WTC11 (cell line): ENCODE measurements around the gene NUP210L. TPM values are rescaled to one million over a fixed set of nuclear protein-coding genes. Genes with fewer than 3 reads are reported as not detected.

Experiments
- ATAC-seq: fragments of 200-7000 bp; cut with Tn5 transposase; 2 replicates; pipeline ENCODE4 v1.10.0; 2021; ENCODE audit warnings: mild to moderate bottlenecking, moderate library complexity
- CTCF ChIA-PET: fragments of 300-600 bp; sonication (Branson Sonifier 250); formaldehyde crosslinking; loops from one replicate; lab custom pipeline; 2021; ENCODE audit warnings: antibody characterized with exemption; lab: Charles Lee
- POLR2A ChIA-PET: fragments of 350-600 bp; sonication (Branson Sonifier 250); formaldehyde crosslinking; loops from one replicate; lab custom pipeline; 2021; ENCODE audit warnings: antibody characterized with exemption; lab: Charles Lee
- DNase-seq: peaks from one replicate; pipeline ENCODE4 v3.0.0; 2021; ENCODE audit warnings: low spot score
- H3K27ac Mint-ChIP-seq: 2 replicates; pipeline ENCODE4 v1.8.0; 2021; ENCODE audit warnings: mixed read lengths
- H3K27me3 Mint-ChIP-seq: 2 replicates; pipeline ENCODE4 v1.8.0; 2021; ENCODE audit warnings: low read depth, mild to moderate bottlenecking, moderate library complexity, mixed read lengths
- H3K36me3 Mint-ChIP-seq: 2 replicates; pipeline ENCODE4 v1.8.0; 2021; ENCODE audit warnings: mixed read lengths
- H3K4me1 Mint-ChIP-seq: 2 replicates; pipeline ENCODE4 v1.8.0; 2022; ENCODE audit warnings: mixed read lengths
- H3K4me3 Mint-ChIP-seq: 2 replicates; pipeline ENCODE4 v1.8.0; 2021; ENCODE audit warnings: mild to moderate bottlenecking, moderate library complexity, mixed read lengths
- H3K9me3 Mint-ChIP-seq: 2 replicates; pipeline ENCODE4 v1.8.0; 2021; ENCODE audit warnings: mixed read lengths
- CBFB ChIP-seq: sonication (generic); formaldehyde crosslinking; IDR thresholded peaks from 2 replicates; pipeline ENCODE4 v1.8.1; 2022; ENCODE audit warnings: mild to moderate bottlenecking, low read depth, missing genetic modification reagents
- ETV6 ChIP-seq: sonication (generic); formaldehyde crosslinking; IDR thresholded peaks from 2 replicates; pipeline ENCODE4 v1.8.1; 2022; ENCODE audit warnings: mild to moderate bottlenecking, missing genetic modification reagents
- JUN ChIP-seq: sonication (generic); formaldehyde crosslinking; IDR thresholded peaks from 2 replicates; pipeline ENCODE4 v1.8.0; 2023; ENCODE audit warnings: mild to moderate bottlenecking, missing genetic modification reagents
- NFE2L1 ChIP-seq: sonication (generic); formaldehyde crosslinking; IDR thresholded peaks from 2 replicates; pipeline ENCODE4 v1.8.1; 2023; ENCODE audit warnings: missing genetic modification reagents
- NR1H2 ChIP-seq: sonication (generic); formaldehyde crosslinking; IDR thresholded peaks from 2 replicates; pipeline ENCODE4 v1.9.0; 2021; ENCODE audit warnings: mild to moderate bottlenecking, moderate library complexity, missing genetic modification reagents
- SMAD4 ChIP-seq: sonication (generic); formaldehyde crosslinking; IDR thresholded peaks from 2 replicates; pipeline ENCODE4 v1.8.0; 2022; ENCODE audit warnings: mild to moderate bottlenecking, missing genetic modification reagents
- TP53 ChIP-seq: sonication (generic); formaldehyde crosslinking; IDR thresholded peaks from 2 replicates; pipeline ENCODE4 v1.8.1; 2023; ENCODE audit warnings: mild to moderate bottlenecking, missing genetic modification reagents
- ZNF263 ChIP-seq: sonication (generic); formaldehyde crosslinking; IDR thresholded peaks from 2 replicates; pipeline ENCODE4 v1.8.1; 2022; ENCODE audit warnings: low read depth, mild to moderate bottlenecking, moderate library complexity, missing genetic modification reagents
- ZNF416 ChIP-seq: fragments of 250-450 bp; sonication (Bioruptor Pico); IDR thresholded peaks from 2 replicates; pipeline ENCODE4 v1.9.0; 2021; ENCODE audit warnings: mild to moderate bottlenecking, inconsistent platforms
- total RNA-seq: library from RNA; stranded (reverse); gene quantifications from 3 replicates; pipeline ENCODE4 v1.2.3, GENCODE V29; 2021
- TF ChIP-seq, protein P1 (sequence below): fragments of 250-450 bp; sonication (Bioruptor Pico); conservative IDR thresholded peaks from 2 replicates; pipeline ENCODE4 v1.9.0; 2021; ENCODE audit warnings: mild to moderate bottlenecking
- TF ChIP-seq, protein P2 (sequence below): sonication (generic); formaldehyde crosslinking; IDR thresholded peaks from 2 replicates; pipeline ENCODE4 v1.8.0; 2022; ENCODE audit warnings: mild to moderate bottlenecking, missing genetic modification reagents
- TF ChIP-seq, protein P3 (sequence below): sonication (generic); formaldehyde crosslinking; IDR thresholded peaks from 2 replicates; pipeline ENCODE4 v1.8.1; 2022; ENCODE audit warnings: low read depth, mild to moderate bottlenecking, moderate library complexity, missing genetic modification reagents, borderline replicate concordance
- TF ChIP-seq, protein P4 (sequence below): fragments of 250-450 bp; sonication (Bioruptor Pico); IDR thresholded peaks from 2 replicates; pipeline ENCODE4 v2.1.2; 2022; ENCODE audit warnings: mild to moderate bottlenecking, moderate library complexity
- TF ChIP-seq, protein P5 (sequence below): sonication (generic); formaldehyde crosslinking; IDR thresholded peaks from 2 replicates; pipeline ENCODE4 v1.8.0; 2023; ENCODE audit warnings: missing genetic modification reagents, mild to moderate bottlenecking, borderline replicate concordance

Gene NUP210L
- total RNA-seq, 1 experiment from 2014 or later = 0.02 TPM

DNA sequence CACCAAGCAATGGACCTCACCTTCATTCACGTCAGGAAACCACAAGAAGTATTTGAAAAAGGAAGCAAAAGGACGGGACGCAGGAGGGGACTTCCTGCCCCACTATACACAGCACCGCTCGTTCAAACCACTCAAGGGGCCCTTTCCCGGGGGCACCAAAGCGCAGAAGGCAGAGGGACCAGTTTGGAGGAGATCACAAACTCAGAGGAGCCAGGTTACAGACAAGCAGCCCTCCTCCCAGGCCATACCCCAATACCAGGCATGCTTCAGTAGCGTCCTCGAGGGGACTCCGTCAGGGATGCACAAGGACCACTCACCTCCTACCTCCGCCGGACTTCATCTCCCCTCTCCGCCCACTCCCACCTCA is 197.1 kb downstream of the NUP210L start:
- peaks cover 34% of the 10 kb centered on the region for H3K36me3 Mint-ChIP-seq
- ATAC-seq = peak; percentile 5
- CTCF ChIA-PET = interaction anchor here (1.5 to 3.1 kb wide), 3 partner anchors 9 to 29 kb away, joined by 5 to 12 read pairs (median 11); partner anchors contain the start of genes CREB3L4, DENND4B and RAB13
- peak overlapping the region; percentile 93 for H3K27ac Mint-ChIP-seq
- TF ChIP-seq ZNF416 (CRISPR knock-in tag) (0 out of 2 replicates have a peak, but pooled peaks have one; percentile 6), JUN (no peak)
- TF ChIP-seq, all 79 proteins: peak for 1
- Mint-ChIP-seq H3K4me3 (peak overlapping the region; percentile 94), H3K9me3 (no peaks in the 10 kb centered on the region), H3K27me3 (no peaks in the 10 kb centered on the region), H3K4me1 (peaks cover 49% of the 10 kb centered on the region)
- no peak for DNase-seq
- POLR2A ChIA-PET = interaction anchor here (0.7 to 1.6 kb wide), 3 partner anchors 10 to 113 kb away, joined by 4 to 17 read pairs (median 5); partner anchors contain the start of genes CREB3L4 and DENND4B

DNA sequence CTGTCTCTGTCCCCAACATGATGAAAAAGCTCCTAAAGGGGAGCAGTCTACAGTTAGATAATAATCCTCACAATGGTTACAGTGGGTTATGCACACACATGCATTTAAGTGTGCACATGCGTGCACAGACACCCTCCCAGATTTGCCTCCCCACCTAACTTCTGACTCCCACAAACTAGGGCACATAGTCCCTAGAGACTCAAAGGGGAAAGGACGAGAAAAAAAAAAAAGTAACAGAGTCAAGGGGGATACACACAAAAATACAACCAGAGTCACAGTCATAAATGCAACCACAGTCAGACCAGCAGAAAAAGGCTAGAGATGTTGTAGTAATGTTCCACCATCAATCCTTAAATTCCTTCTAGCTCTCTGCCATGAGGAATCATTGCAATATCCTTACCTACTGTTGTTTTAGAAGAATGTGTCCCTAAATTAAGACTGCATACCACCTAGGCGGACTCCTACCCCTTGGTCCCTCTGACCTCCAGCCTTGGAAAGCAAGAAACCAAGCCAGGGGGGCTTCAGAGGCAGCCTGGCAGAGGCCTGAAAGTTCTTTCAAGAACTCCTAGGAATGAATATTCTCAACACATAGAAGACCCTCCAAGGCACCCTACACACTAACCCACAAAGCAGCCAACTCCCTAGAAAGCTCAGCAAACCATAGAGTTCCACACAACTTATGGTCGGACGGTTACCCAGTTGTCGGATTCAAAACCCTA is 197.7 kb downstream of the NUP210L start:
- CTCF ChIA-PET = interaction anchor here (0.6 to 3.1 kb wide), 5 partner anchors 10 to 160 kb away, joined by 4 to 15 read pairs (median 11); partner anchors contain the start of genes CREB3L4 and DENND4B
- no peak for ATAC-seq
- no peaks in the 10 kb centered on the region for H3K27me3 Mint-ChIP-seq

More for the DNA sequence above, 197.7 kb downstream of the NUP210L start:
- H3K27ac Mint-ChIP-seq = peak overlapping the region; percentile 93
- no peak for DNase-seq
- peaks cover 43% of the 10 kb centered on the region for H3K4me1 Mint-ChIP-seq
- no peak for TF ChIP-seq ZNF263 (CRISPR knock-in tag)
- TF ChIP-seq SMAD4 (CRISPR knock-in tag) = no peak
- TF ChIP-seq ETV6 (CRISPR knock-in tag) = no peak
- TF ChIP-seq, protein P1, sequence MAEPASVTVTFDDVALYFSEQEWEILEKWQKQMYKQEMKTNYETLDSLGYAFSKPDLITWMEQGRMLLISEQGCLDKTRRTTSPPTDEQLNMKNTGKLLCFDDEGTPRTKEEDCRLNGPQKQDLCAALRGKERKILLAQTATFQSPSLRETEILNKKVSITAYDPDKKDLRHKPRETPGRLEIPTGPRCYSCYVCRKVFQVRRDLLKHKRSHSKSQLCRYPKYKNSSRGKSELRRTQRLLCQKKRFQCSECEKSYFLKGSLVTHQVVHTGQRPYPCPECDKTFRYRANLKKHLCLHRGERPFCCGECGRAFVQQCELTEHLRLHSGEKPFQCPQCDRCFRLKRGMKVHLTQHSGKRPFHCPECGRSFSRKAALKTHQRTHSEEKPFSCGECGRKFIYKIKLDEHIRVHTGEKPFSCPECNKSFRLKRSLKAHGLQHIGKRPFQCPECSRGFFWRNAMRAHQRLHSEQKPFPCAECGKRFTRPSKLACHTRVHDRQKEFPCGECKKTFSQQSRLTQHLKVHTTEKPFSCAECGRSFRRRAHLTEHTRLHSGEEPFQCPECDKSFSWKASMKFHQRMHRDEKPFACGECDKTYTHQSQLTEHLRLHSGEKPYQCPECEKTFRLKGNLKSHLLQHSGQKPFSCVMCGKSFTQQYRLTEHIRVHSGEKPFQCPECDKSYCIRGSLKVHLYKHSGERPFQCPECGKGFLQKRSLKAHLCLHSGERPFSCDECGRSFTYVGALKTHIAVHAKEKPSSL = no peak
- TF ChIP-seq, protein P2, sequence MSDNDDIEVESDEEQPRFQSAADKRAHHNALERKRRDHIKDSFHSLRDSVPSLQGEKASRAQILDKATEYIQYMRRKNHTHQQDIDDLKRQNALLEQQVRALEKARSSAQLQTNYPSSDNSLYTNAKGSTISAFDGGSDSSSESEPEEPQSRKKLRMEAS (CRISPR knock-in tag) = no peak
- TF ChIP-seq, protein P3, sequence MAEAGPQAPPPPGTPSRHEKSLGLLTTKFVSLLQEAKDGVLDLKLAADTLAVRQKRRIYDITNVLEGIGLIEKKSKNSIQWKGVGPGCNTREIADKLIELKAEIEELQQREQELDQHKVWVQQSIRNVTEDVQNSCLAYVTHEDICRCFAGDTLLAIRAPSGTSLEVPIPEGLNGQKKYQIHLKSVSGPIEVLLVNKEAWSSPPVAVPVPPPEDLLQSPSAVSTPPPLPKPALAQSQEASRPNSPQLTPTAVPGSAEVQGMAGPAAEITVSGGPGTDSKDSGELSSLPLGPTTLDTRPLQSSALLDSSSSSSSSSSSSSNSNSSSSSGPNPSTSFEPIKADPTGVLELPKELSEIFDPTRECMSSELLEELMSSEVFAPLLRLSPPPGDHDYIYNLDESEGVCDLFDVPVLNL = no peak
- no peak for TF ChIP-seq NFE2L1 (CRISPR knock-in tag)
- TF ChIP-seq, protein P4, sequence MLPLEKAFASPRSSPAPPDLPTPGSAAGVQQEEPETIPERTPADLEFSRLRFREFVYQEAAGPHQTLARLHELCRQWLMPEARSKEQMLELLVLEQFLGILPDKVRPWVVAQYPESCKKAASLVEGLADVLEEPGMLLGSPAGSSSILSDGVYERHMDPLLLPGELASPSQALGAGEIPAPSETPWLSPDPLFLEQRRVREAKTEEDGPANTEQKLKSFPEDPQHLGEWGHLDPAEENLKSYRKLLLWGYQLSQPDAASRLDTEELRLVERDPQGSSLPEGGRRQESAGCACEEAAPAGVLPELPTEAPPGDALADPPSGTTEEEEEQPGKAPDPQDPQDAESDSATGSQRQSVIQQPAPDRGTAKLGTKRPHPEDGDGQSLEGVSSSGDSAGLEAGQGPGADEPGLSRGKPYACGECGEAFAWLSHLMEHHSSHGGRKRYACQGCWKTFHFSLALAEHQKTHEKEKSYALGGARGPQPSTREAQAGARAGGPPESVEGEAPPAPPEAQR (CRISPR knock-in tag) = no peak
- TF ChIP-seq NR1H2 = no peak
- TF ChIP-seq TP53 (CRISPR knock-in tag) = no peak
- TF ChIP-seq, protein P5, sequence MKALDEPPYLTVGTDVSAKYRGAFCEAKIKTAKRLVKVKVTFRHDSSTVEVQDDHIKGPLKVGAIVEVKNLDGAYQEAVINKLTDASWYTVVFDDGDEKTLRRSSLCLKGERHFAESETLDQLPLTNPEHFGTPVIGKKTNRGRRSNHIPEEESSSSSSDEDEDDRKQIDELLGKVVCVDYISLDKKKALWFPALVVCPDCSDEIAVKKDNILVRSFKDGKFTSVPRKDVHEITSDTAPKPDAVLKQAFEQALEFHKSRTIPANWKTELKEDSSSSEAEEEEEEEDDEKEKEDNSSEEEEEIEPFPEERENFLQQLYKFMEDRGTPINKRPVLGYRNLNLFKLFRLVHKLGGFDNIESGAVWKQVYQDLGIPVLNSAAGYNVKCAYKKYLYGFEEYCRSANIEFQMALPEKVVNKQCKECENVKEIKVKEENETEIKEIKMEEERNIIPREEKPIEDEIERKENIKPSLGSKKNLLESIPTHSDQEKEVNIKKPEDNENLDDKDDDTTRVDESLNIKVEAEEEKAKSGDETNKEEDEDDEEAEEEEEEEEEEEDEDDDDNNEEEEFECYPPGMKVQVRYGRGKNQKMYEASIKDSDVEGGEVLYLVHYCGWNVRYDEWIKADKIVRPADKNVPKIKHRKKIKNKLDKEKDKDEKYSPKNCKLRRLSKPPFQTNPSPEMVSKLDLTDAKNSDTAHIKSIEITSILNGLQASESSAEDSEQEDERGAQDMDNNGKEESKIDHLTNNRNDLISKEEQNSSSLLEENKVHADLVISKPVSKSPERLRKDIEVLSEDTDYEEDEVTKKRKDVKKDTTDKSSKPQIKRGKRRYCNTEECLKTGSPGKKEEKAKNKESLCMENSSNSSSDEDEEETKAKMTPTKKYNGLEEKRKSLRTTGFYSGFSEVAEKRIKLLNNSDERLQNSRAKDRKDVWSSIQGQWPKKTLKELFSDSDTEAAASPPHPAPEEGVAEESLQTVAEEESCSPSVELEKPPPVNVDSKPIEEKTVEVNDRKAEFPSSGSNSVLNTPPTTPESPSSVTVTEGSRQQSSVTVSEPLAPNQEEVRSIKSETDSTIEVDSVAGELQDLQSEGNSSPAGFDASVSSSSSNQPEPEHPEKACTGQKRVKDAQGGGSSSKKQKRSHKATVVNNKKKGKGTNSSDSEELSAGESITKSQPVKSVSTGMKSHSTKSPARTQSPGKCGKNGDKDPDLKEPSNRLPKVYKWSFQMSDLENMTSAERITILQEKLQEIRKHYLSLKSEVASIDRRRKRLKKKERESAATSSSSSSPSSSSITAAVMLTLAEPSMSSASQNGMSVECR (CRISPR knock-in tag) = no peak
- no peak for TF ChIP-seq CBFB
- H3K4me3 Mint-ChIP-seq = peak overlapping the region; percentile 94
- H3K36me3 Mint-ChIP-seq = peaks cover 37% of the 10 kb centered on the region
- POLR2A ChIA-PET = no interaction called here
- H3K9me3 Mint-ChIP-seq = no peaks in the 10 kb centered on the region
